ENCODE results near the gene POLR2B.
"Not testable (repeated sequence)": the region's sequence is repeated elsewhere in the genome, so short reads cannot be mapped to it uniquely, and the experiment has no call there.

The POLR2B gene

DNA sequence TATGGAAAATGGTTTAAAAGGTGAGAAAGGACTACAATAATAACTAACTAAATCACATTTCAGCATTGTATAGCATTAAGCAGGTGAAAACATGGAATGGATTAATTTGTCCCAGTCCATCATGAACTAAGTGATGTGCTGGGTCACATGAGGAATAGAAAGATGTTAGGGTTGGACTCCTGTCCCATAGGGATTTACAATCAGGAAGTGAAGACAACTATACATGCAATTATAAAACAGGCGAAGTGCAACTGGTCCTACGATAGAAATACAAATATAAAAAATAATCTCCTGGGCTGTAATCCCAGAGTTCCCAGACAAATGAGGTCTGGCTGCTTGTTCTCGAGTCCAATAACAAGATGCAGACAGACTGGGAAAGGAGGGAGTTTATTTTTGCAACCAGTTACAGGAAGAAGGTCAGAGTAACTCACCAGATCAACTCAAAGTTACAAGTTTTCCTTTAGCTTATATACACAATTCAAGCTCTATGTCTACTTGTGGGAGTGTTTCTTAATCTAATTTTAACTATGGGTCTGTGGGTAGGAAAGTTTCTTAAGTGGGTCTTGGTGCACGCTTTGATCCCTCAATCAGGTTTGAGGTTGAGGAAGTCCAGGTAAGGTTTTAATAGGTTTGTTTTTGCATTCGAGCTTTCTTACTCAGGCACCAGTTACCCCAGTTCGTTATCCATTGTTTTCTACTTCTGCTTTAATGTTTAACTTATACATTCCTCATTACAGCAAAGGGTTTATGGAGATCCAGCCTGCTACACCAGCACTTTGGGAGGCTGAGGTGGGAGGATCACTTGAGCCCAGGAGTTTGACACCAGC, 81.4 kb downstream of the POLR2B start:
- no peak for DNase-seq

DNA sequence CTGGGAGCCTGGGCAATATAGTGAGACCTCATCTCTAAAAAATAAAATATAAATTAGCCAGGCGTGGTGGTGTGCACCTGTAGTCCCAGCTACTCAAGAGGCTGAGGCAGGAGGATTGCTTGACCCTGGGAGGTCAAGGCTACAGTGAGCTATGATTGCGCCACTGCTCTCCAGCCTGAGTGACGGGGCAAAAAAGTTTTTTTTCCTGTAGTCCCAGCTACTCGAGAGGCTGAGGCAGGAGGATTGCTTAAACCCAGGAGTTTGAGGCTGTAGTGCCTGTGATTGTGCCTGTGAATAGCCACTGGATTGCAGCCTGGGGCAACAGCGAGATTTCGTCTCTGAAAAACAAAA, 82.0 kb downstream of the POLR2B start:
- DNase-seq: not testable (repeated sequence)

GRCh38 chr4:57061395-57061794, 82.7 kb downstream of the POLR2B start:
- DNase-seq: no peak

DNA sequence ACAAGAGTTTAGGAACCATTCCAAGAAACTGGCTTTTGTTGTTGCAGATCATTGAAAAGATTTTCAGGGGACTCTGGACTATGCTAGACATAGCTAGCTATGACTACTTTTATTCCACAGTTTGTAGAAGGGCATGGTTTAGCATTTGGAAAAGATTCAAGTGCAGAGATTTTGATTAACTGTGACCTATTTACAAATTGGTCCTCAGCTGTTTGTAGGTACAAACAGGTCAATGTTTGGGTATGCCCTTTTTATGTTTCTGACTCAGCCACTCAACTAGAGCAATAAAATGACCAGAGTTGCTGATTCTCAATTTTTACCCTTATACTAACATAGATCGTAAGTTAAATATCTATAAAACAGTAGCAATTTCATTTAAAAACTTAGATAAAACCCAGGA, 84.8 kb downstream of the POLR2B start:
- no peak for DNase-seq

- DNase-seq: no peak
Measured at GRCh38 chr4:57064120-57064519, 85.4 kb downstream of the POLR2B start.

DNA sequence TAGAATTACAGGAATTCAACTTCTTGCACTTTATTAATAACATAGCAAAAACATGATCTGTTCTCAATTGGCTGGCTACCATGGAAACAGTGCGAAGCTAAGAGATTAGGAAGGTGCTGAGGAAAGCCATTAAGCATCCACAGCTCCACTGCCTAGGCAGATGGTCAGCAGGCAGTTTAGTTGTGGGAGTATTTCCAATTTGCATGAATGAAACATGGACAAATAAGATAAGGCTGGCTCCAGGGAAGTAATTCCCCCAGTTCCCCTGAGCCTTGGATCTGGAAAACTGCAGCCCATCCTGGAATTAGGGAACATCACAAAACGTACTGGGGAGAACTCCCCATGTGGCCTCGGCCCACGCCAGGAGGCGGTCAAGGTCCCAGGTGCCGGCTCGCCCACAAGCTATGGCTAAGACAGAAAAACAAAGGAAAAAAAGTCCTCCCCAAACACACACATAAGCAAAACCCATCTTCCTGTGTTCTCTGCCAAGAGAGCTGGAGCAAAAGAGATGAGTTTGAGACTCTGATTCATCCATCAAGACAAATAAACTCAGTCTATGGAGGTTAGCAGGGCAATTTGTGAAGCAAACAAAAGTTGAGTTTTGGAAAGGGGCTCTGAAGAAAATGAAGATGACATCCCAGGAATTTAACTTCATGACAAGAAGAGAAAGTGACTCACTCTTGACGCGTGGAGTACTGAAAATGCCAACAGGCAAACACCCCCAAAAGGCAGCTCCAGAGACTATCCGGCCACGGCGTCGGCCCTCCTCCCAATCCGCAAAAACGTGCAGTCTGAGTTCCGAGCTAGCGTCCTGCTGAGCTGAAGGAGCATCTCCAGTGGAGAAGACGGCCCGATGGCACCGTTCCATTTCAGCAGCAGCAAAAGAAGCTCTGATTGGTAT, 86.4 kb downstream of the POLR2B start:
- no peak for DNase-seq

- DNase-seq: no peak
Measured at GRCh38 chr4:57065730-57066482, 87.2 kb downstream of the POLR2B start.

DNA sequence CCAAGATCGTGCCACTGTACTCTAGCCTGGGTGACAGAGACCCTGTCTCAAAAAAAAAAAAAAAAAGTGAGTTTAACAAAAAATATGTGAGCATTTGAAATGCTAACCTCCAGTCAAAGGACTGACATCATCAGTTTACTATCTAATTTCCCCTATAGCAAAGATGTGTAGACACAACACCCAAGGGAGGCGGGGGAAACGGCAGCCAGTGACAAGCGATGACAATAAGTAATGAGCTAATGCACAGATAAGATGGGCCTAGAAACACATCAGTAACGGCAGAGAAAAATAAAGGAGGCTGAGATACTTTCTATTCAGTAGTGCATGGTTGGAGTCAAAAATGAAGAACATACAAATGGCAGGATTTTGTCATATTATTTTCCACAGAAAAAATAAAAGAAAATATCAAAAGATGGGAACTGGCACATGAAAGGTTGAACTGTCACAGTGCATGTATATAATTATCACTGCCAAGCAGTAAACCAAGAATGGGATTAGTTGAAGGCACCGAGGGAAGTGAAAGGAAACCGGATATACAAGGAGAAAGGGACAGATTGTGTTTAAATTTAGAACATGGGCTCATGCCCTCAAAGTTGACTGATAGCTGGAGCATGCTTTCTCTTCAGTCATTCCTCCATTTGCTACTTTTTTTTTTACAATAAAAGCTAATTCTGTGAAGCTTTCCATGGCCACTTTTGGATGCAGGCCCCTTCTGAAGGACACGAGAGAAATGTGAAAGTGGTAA, 89.7 kb downstream of the POLR2B start:
- DNase-seq: no peak

DNA sequence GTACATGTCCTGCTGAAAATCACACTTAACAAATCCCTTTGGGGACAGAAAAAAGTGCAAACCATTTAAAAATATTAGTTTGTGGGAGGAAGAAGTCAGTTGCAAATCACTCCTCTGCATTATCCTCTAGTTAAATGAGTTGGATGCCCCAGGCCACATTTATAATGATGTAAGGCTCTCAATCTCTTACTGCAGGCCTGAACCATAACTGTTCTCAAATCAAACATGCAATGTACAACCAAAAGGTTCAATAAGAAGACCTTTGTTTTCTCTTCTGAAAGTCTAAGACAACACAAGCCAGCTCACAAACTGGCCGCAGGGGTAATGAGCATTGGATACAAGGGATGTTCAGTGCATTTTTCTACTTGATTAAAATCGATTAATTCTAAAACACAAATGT, 91.8 kb downstream of the POLR2B start:
- DNase-seq: no peak

DNA sequence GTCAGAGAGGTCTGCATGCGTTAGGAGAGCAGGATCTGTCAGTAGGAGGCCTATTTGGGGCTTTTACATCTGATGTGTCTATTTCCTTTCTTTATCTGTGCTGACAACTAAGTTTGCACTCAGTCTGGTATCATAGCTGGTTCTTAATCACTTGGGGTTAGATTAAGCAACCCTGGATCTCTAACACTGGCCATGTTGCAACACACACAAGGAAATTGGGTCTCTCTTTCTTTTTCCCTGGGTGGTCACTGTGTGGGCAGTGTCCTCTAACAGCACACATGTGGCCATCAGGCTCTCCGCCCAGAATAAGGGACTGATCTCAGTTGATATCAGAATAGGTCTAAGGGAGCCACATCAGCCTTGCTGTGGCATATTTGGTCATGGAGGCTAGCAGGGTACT, 92.6 kb downstream of the POLR2B start:
- DNase-seq: no peak

- no peak for DNase-seq
Measured at GRCh38 chr4:57073559-57073958, 94.9 kb downstream of the POLR2B start.

DNA sequence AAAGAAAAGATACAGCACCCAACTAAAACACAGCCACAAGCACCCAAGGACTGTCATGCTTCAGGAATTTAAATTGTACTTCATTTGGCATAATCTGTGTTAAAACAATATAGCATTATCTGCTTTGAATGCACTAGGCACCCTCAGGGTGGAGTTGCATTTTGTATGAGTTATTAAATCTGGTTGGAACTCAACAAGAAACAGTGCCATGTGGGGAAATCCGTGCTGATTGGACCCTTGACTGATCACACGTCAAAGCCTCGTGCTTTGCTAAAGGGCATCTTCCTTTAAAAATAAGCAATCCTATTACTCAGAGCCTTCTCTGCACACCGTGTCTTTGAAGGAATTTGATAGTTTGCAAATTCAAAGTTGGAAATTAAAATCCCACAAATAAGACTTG, 96.0 kb downstream of the POLR2B start:
- no peak for DNase-seq

DNA sequence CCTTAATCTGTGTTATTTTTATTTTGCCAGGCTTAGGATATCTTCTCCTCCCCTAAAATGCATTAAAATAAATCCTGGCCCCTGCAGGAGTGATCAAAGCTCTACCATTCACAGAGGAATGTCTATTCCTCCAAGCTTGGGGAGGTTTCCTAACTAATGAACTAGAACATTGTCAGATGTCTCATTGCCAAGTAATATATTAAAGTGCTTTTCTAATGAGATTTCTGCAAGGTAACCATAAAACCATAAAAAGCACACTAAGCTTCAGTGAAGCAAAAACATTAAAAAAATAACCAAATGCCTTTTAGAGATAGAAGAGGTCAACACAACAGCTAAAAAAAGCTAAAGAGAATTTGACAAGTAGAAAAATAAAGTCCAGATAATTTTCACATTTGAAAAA, 96.7 kb downstream of the POLR2B start:
- no peak for DNase-seq

GRCh38 chr4:57076646-57077045, 98.0 kb downstream of the POLR2B start:
- no peak for DNase-seq

- DNase-seq: no peak
Measured at GRCh38 chr4:57077550-57078343, 99.1 kb downstream of the POLR2B start.

GRCh38 chr4:57078685-57079521, 100.2 kb downstream of the POLR2B start:
- DNase-seq: peak; percentile 16
